ENCODE measurements around the gene CADM1.

- no peak for TF ChIP-seq CTCF (optimal IDR thresholded peaks at IDR 0.05 in 1 of 3, IDR thresholded peaks at IDR 0.05 in 1 of 3, conservative IDR thresholded peaks at IDR 0.05 in 1 of 3; ENCODE audit: extremely low read depth in 1 of 3, insufficient read depth in 2 of 3, low read length in 3 of 3)
- TF ChIP-seq EZH2 (IDR thresholded peaks at IDR 0.05; ENCODE audit: low read length), result no peak
These were observed 269.4 kb downstream of the CADM1 start for GRCh38 chr11:115234794-115235193.

Data from keratinocyte (primary cell).